Lung (tissue), 12 donors: ENCODE results near the gene WASHC4. TPM values are rescaled to one million over a fixed set of nuclear protein-coding genes. Genes with fewer than 3 reads are reported as not detected.

Source experiments
- ATAC-seq: fragments of 200-7000 bp; cut with Tn5 transposase; one replicate; pipeline ENCODE4 v1.9.1; 2020; ENCODE audit warnings: moderate number of reproducible peaks; ENCODE audit not compliant: insufficient read depth, low FRiP score
- DNase-seq, 3 donors: peaks; one replicate each; pipeline ENCODE4 v3.0.0-alpha.2; 2013 to 2017
- H3K27ac ChIP-seq, 2 donors: one replicate each; pipeline ENCODE4 v1.5.1; 2013; ENCODE audit warnings: mild to moderate bottlenecking in 2 of 2, moderate library complexity in 2 of 2, control low read depth in 1 of 2, inconsistent platforms in 1 of 2, low read depth in 1 of 2, low read length in 1 of 2
- H3K27me3 ChIP-seq, 3 donors: one replicate each; pipeline ENCODE4 v1.5.1; 2013; ENCODE audit warnings: low read length in 2 of 3; ENCODE audit not compliant: control insufficient read depth in 3 of 3, insufficient read depth in 3 of 3
- H3K36me3 ChIP-seq, 4 donors: one replicate each; pipeline ENCODE4 v1.5.1; 2013; ENCODE audit warnings: low read length in 4 of 4, mild to moderate bottlenecking in 1 of 4, moderate library complexity in 1 of 4; ENCODE audit not compliant: control insufficient read depth in 4 of 4, insufficient read depth in 4 of 4
- H3K4me1 ChIP-seq, 5 donors: one replicate each; pipeline ENCODE4 v1.5.1; 2013; ENCODE audit warnings: low read length in 5 of 5, mild to moderate bottlenecking in 2 of 5, moderate library complexity in 1 of 5; ENCODE audit not compliant: control insufficient read depth in 5 of 5, insufficient read depth in 5 of 5
- H3K4me3 ChIP-seq: one replicate; pipeline ENCODE4 v1.5.1; 2013; ENCODE audit warnings: mild to moderate bottlenecking, control low read depth, moderate library complexity
- H3K9ac ChIP-seq, 2 donors: one replicate each; pipeline ENCODE4 v1.5.1; 2013; ENCODE audit warnings: low read length in 2 of 2, control low read depth in 1 of 2; ENCODE audit not compliant: insufficient read depth in 1 of 2
- H3K9me3 ChIP-seq, 4 donors: one replicate each; pipeline ENCODE4 v1.5.1; 2013; ENCODE audit warnings: low read length in 3 of 4, mild to moderate bottlenecking in 1 of 4, moderate library complexity in 1 of 4; ENCODE audit not compliant: control insufficient read depth in 4 of 4, insufficient read depth in 3 of 4
- WGBS, 2 donors: extraction: QIAGEN DNeasy Blood & Tissue Kit; methylation state at CpG; one replicate each; pipeline ENCODE4 v1.1.7; 2013; 5-methylcytosine and 5-hydroxymethylcytosine counted together
- polyA plus RNA-seq, 2 donors: library from polyadenylated mRNA; stranded (reverse); fragments of 200-250 nt; gene quantifications; one replicate each; pipeline ENCODE4 v1.2.1, GENCODE V29; 2013
- total RNA-seq, 2 donors: library from RNA; depleted of rRNA in 1 of 2; stranded (reverse); fragments of >200 nt in 1 of 2; gene quantifications; one replicate each; pipeline ENCODE4 v1.2.1, GENCODE V29; 2014 to 2021
- TF ChIP-seq, protein P1 (sequence below): IDR thresholded peaks from 2 replicates; pipeline ENCODE4 v1.5.1; 2012; ENCODE audit warnings: mild to moderate bottlenecking; ENCODE audit errors: control extremely low read depth, extremely low read depth
- donor health status: control.
- donor health status: control.
- donor health status: Bipolar disorder and iron deficiency.
- donor health status: healthy.
- donor health status: DM: yes; HTN: yes; CAD: no.

The WASHC4 gene
- total and polyA plus RNA-seq, 4 donors, result 18.8 to 150 (median 34.3) TPM

DNA sequence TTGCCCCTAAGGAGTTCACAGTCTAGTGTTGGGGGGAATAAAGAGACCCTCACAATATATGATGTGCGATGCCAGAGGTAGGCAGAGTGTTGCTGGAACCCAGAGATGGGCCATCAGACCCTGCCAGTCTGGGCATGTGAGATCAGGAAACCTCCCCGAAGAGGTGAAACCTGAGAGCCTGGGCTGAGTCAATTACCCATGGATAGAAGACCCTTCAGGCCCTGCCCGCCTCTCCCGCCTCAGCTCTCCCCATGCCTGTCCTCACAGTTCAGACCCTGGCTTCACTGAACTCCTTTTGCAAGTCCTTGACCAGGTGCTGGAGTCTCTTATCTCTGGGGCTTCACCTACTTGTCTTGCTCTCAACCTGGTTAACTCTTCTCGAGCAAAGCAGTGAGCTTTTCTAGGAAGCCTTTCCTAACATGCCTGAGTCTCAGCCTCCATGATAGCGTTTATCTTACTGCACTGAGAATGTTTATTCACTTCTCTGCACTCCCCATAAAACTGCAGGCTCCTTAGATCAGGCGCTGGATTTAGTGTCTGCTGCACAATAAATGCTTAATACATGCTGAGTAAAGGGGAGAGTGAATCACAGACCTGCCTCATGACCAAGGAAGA is 42.9 kb upstream of the WASHC4 start:
- H3K4me3 ChIP-seq, result no peak overlapping the region
- DNase-seq, result no peak
- TF ChIP-seq, protein P1, sequence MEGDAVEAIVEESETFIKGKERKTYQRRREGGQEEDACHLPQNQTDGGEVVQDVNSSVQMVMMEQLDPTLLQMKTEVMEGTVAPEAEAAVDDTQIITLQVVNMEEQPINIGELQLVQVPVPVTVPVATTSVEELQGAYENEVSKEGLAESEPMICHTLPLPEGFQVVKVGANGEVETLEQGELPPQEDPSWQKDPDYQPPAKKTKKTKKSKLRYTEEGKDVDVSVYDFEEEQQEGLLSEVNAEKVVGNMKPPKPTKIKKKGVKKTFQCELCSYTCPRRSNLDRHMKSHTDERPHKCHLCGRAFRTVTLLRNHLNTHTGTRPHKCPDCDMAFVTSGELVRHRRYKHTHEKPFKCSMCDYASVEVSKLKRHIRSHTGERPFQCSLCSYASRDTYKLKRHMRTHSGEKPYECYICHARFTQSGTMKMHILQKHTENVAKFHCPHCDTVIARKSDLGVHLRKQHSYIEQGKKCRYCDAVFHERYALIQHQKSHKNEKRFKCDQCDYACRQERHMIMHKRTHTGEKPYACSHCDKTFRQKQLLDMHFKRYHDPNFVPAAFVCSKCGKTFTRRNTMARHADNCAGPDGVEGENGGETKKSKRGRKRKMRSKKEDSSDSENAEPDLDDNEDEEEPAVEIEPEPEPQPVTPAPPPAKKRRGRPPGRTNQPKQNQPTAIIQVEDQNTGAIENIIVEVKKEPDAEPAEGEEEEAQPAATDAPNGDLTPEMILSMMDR, result no peak
- no peak overlapping the region for H3K9ac ChIP-seq
- no peaks in the 10 kb centered on the region for H3K4me1 ChIP-seq
- no peak for ATAC-seq
- peaks cover 0 to 4% (median 1%) of the 10 kb centered on the region in 4 donors for H3K36me3 ChIP-seq
- 59 to 70% methylated on average over 7 of the region's 7 CpGs for WGBS, 2 donors
- no peaks in the 10 kb centered on the region for H3K27me3 ChIP-seq
- H3K27ac ChIP-seq, result no peak overlapping the region
- no peaks in the 10 kb centered on the region for H3K9me3 ChIP-seq

DNA sequence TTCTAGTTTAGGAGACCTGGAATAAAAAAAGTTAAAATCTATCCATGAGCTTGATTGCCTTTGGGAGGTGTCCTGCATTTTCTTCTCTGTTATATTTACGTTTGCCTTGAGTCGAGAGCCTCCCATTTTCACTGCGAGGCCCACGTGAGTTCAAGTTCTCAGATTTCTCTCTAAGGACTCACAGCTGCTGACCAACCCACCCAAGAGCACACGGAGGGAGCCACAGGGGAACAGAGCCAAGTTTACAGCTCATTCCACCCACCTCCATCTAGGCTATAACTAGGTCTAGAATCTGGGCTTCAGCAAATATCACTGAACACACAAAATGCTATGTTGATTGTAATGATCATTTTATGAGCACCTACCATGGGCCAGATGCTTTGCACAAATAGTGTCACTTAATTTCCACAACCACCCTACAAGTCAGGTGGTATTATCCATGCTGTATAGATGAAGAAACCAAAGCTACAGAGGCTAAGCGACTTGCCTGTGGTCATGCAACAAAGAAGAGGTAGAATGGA is 40.0 kb upstream of the WASHC4 start:
- Histone ChIP-seq H3K4me1 (no peaks in the 10 kb centered on the region), H3K27me3 (no peaks in the 10 kb centered on the region), H3K4me3 (no peak overlapping the region), H3K9ac (no peak overlapping the region), H3K9me3 (no peaks in the 10 kb centered on the region), H3K27ac (no peak overlapping the region), H3K36me3 (peaks cover 0 to 2% (median 0%) of the 10 kb centered on the region in 4 donors)
- WGBS, 2 donors, result 65 to 71% methylated on average over 6 of the region's 6 CpGs
- ATAC-seq (no peak), DNase-seq (no peak)
- TF ChIP-seq, protein P1, result no peak

DNA sequence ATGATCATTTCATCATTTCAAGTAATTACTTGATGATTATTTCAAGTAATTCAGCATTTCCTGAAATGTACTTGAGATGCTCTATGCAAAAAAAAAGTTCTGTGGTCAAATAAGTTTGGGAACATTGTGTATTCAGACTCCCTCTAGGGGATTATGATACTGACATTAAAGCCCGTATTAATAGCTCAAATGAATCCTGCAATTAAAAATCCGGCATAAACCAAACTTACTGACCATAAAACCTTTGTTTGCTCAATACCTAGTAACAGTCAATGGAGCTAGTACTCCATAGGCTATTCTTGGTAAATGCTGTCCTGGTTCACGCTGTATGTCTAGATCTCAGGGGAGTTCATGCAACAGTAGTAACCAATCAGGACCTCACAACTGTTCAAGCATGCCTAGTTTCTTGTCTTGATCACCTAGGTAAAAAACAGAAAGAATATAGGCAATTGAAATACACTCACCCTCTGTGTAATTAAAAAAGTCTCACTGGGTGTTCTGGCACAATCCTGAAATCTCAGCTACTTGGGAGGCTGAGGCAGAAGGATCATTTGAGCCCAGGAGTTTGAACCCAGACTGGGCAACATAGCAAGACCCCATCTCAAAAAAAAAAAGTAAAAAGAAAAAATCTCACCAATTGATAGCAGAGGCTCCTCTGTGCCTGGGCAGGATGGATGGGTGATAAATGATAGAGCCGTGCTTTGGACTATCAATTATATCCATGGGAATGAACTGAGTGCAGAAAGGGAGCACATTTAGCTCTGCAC is 37.4 kb upstream of the WASHC4 start:
- no peak overlapping the region for H3K27ac ChIP-seq
- WGBS, 2 donors, result 79 to 83% methylated on average over 4 of the region's 4 CpGs
- H3K27me3 ChIP-seq, result no peaks in the 10 kb centered on the region
- DNase-seq (no peak), ATAC-seq (no peak)
- no peaks in the 10 kb centered on the region for H3K36me3 ChIP-seq
- H3K9me3 ChIP-seq, result no peaks in the 10 kb centered on the region
- H3K4me1 ChIP-seq, result no peaks in the 10 kb centered on the region
- TF ChIP-seq, protein P1, result no peak
- no peak overlapping the region for H3K9ac ChIP-seq
- no peak overlapping the region for H3K4me3 ChIP-seq
